D721Med (cell line): ENCODE data around the gene MRPS27.

Experiments used
- DNase-seq: peaks from one replicate; pipeline ENCODE4 v3.0.0; 2011; ENCODE audit warnings: low spot score; ENCODE audit not compliant: insufficient read length
- FAIRE-seq: peaks from 2 replicates; lab custom pipeline; 2011; peaks lifted over from hg19 to GRCh38; lab: Jason Lieb, UNC
- CTCF ChIP-seq: IDR thresholded peaks from 2 replicates; pipeline ENCODE4 v1.5.1; 2012; ENCODE audit warnings: mild to moderate bottlenecking, control low read depth; ENCODE audit not compliant: insufficient read depth; ENCODE audit errors: missing control alignments

The MRPS27 gene

GRCh38 chr5:72290356-72291133 lies 29.5 kb downstream of the MRPS27 start:
- no peak for FAIRE-seq
- DNase-seq, result no peak
- TF ChIP-seq CTCF, result no peak

GRCh38 chr5:72288924-72289323 lies 31.1 kb downstream of the MRPS27 start:
- TF ChIP-seq CTCF, result peak; percentile 13

GRCh38 chr5:72286798-72287197 lies 33.2 kb downstream of the MRPS27 start:
- DNase-seq (no peak), FAIRE-seq (no peak)
- TF ChIP-seq CTCF, result no peak

More at GRCh38 chr5:72288924-72289323, 31.1 kb downstream of the MRPS27 start:
- DNase-seq (no peak), FAIRE-seq (no peak)

GRCh38 chr5:72285424-72285821 lies 34.6 kb downstream of the MRPS27 start:
- no peak for TF ChIP-seq CTCF
- FAIRE-seq, result no peak
- DNase-seq, result no peak

GRCh38 chr5:72284559-72285423 lies 35.2 kb downstream of the MRPS27 start:
- TF ChIP-seq CTCF, result no peak
- no peak for DNase-seq
- FAIRE-seq, result no peak

- DNase-seq (no peak), FAIRE-seq (no peak)
Measured at GRCh38 chr5:72283358-72283757, 36.7 kb downstream of the MRPS27 start.

More at GRCh38 chr5:72283358-72283757, 36.7 kb downstream of the MRPS27 start:
- no peak for TF ChIP-seq CTCF
